VCaP (cell line): ENCODE data around the gene OR5L2.
"Not testable (repeated sequence)": the region's sequence is repeated elsewhere in the genome, so short reads cannot be mapped to it uniquely, and the experiment has no call there.

Experiments
- H3K27ac ChIP-seq: fragments of 450-650 bp; 2 replicates; pipeline ENCODE4 v1.5.1; 2017
- TF ChIP-seq, protein P1 (sequence below): fragments of 450-650 bp; conservative IDR thresholded peaks from 2 replicates; pipeline ENCODE4 v1.5.1; 2017; ENCODE audit warnings: mild to moderate bottlenecking, moderate library complexity

Gene OR5L2

DNA sequence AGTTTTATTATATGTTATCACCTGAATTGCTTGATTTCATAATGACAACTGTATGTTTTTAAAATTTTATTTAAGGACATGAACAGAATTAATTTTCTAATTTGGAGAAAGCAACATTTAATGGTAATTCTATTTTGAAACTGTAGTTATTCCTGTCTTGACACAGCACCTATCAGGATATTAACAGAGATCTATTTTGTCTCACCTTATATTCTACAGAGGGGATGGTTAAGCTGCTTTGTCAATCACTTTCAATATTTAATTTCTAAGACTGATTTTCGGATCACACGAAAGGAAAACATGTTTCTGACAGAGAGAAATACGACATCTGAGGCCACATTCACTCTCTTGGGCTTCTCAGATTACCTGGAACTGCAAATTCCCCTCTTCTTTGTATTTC lies 11.4 kb downstream of the OR5L2 start, which contains the start of gene OR5D16:
TSS of gene OR5D16 (plus strand) at position 301 of the 400 bp plus-strand sequence. CDS start at position 301, 0 bp downstream.
- H3K27ac ChIP-seq: no peak within 1 kb of the TSS
- TF ChIP-seq, protein P1, sequence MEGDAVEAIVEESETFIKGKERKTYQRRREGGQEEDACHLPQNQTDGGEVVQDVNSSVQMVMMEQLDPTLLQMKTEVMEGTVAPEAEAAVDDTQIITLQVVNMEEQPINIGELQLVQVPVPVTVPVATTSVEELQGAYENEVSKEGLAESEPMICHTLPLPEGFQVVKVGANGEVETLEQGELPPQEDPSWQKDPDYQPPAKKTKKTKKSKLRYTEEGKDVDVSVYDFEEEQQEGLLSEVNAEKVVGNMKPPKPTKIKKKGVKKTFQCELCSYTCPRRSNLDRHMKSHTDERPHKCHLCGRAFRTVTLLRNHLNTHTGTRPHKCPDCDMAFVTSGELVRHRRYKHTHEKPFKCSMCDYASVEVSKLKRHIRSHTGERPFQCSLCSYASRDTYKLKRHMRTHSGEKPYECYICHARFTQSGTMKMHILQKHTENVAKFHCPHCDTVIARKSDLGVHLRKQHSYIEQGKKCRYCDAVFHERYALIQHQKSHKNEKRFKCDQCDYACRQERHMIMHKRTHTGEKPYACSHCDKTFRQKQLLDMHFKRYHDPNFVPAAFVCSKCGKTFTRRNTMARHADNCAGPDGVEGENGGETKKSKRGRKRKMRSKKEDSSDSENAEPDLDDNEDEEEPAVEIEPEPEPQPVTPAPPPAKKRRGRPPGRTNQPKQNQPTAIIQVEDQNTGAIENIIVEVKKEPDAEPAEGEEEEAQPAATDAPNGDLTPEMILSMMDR: no peak

DNA sequence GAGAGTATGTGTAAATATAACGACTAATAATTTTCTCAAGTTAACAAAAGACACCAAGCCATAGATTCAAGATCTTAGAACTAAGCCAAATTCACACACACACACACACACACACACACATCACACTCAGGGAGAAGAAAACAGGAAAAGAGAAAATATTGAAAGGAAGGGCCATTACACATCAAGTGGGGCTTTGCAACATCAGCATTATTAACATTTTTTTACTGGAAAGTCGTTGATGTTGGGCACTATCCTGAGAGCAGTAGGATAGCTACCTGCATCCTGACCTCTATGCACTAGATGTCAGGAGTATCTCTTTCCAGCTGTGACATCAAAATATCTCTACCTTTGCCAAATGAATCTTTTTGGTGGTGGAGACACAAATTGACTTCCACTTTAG lies 20.4 kb downstream of the OR5L2 start:
- TF ChIP-seq, protein P1: no peak
- H3K27ac ChIP-seq: no peak overlapping the region

DNA sequence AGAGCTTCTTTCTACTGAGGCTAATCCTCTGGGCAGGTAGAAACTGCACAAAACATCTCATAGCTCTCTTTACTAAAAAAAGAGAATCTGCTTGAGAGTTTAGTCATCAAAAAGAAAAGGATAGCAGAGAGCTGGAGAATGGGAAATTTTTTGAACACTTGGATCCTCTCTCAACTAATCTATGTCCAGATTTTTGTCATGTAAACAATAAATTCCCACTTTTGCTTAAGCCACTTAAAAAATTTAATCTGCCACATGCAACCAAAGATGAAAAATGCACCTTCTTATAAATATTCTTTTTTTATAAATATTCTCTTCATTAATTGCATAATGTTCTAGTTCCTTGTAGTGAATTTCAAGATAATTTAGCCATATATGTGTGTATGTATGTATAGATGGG lies 22.0 kb downstream of the OR5L2 start:
- H3K27ac ChIP-seq: no peak overlapping the region
- TF ChIP-seq, protein P1: no peak

DNA sequence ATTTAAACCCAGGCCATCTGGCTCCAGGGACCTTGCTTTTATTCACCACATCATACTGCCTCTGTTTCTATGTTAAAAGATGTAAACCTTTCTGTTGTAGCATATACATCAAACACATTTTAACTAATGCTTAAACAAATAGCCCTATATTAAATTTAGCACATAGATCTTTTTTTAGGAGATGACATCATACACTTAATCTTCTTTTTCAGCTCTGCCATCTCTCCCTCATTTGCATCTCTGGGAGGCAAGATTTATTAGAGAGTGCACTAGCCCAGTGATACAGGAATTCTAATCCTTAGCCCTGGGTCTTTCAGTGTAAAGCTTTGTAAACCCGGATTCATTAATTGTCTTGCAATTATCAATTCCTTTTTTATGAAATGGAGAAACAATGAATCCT lies 25.1 kb downstream of the OR5L2 start:
- H3K27ac ChIP-seq: no peak overlapping the region
- TF ChIP-seq, protein P1: no peak

DNA sequence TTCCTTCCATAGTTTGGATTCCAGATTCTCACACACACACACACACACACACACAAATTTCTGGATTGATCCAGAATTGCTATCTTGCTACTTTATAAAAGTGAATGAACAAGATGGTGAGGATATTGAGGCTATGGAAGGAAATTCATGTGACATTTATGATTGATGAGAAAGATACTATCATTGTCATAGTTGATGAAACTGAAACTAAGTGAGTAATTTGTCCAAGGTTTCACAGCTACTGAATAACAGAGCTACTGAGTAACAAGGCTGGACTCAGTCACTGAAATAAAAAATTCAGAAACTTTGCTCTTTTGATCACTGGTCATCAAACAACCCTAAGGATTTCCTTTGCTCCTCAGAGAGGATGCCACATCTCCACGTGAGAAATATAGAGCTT lies 27.7 kb downstream of the OR5L2 start:
- H3K27ac ChIP-seq: no peak overlapping the region
- TF ChIP-seq, protein P1: no peak

DNA sequence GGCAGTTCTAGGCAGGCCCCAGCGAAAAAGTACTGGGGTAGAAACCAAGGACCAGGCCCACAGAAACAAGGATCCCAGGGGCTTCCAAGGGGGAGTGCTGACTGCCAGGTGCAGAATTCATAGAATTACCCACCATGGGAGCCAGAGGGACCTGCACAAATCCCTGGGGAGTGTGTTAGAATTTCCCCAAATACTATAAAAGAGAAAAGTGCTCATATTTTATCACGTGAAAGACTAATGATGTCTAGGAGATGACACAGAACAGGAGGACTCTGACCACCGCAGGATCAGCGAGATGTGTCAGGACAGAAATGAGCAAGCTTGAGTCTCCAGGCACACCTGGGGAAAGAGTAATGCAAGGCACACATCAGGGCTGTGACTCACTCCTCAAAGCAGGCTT lies 40.3 kb downstream of the OR5L2 start:
- not testable (repeated sequence) for H3K27ac ChIP-seq

DNA sequence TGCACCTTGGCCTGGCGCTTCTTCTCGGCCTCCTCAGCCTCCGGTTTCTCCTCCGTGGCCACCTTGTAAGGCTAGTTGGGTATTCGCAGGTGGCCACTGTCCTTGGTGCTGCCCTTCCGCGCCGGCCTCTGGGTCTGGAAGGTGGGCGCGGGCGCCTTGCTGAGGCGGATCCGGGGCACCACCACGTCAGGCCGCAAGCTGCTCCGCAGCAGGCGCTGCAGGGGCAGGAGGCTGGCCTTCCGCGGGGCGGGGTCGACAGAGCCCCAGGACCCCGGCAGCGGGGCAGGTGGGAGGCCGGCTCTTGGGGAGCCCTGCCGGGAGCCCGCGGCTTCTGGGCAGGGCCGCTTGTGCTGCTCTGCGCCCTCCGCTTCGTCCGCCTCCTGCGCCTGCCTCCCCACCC lies 45.7 kb downstream of the OR5L2 start:
- not testable (repeated sequence) for H3K27ac ChIP-seq

DNA sequence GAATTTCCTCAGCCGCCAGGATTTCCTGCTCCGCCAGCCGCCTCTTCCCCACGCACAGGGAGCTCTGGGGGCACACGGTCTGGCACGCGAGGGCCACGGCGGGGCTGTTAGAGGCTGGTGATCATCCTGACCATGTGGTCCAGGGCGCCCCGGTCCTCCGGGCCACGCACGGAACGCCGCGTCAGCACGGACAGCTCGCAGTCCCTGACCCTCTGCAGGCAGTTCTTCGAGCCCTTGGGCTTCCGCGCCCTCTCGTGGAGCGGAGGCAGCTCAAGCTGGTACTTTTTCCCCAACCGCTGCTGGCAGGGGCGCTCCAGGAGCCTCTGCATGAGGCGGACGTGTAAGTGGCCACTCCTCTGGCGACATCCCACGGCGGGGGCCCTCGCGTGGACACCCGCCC lies 46.1 kb downstream of the OR5L2 start:
- H3K27ac ChIP-seq: not testable (repeated sequence)
